ENCODE measurements around the gene SBK3. TPM values are rescaled to one million over a fixed set of nuclear protein-coding genes. Genes with fewer than 3 reads are reported as not detected.
A peak's percentile ranks its signal among the peaks of the same experiment; 100 is the strongest.

The SBK3 gene
- total RNA-seq, 1 donor: under 0.01 TPM

DNA sequence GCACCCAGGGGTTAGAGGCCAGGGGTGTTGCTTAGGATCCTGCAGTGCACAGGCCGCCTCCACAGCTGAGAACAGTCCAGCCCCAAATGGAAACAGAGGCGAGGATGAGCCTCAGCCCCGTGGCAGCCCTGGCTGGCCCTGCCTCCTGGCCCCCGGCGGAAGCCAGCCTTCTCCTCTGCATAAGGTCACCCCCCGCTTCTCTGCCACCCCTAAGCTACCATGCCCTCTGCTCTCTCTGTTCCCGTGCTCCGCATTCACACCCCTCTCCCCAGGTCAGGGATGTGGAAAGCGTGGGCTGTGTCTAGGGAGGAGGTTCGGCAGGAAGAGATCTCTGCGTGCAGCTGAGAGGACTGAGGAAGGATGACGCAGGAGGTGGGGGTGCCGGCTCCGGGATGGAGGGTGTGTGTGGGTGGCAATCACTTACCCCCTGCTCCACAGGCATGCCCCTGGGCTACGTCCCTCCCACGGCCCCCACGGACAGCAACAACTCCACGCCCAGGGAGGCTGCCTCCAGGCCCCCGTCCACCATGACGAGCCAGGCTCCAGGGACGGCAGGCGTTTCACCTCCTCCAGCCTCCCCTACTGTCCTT, 51.1 kb downstream of the SBK3 start:
- peak overlapping the region; percentile 40 for H3K4me3 ChIP-seq (ENCODE audit: low read depth, low read length)

DNA sequence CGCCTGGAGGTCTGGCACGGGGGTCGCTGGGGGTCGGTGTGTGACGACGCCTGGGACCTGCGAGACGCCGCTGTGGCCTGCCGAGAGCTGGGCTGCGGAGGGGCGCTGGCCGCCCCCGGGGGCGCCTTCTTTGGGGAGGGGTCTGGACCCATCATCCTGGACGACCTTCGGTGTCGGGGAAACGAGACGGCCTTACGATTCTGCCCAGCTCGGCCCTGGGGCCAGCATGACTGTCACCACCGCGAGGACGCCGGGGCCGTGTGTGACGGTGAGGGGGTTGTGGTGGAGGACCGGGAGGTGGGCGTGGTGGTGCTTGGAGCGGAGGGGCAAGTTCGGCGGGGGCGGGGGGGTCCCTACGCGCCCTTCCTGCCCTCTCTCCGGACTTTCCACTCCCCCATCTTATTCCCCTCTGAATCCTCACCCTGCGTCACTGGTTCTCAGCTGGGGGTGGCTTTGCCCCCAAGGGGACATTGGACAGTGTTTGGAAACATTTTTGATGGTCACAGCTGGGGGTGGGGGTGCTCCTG, 51.6 kb downstream of the SBK3 start:
- DNase-seq (ENCODE audit: low read depth): no peak
- H3K4me3 ChIP-seq (ENCODE audit: low read depth, low read length): peak overlapping the region; percentile 40
- TF ChIP-seq, protein P1, sequence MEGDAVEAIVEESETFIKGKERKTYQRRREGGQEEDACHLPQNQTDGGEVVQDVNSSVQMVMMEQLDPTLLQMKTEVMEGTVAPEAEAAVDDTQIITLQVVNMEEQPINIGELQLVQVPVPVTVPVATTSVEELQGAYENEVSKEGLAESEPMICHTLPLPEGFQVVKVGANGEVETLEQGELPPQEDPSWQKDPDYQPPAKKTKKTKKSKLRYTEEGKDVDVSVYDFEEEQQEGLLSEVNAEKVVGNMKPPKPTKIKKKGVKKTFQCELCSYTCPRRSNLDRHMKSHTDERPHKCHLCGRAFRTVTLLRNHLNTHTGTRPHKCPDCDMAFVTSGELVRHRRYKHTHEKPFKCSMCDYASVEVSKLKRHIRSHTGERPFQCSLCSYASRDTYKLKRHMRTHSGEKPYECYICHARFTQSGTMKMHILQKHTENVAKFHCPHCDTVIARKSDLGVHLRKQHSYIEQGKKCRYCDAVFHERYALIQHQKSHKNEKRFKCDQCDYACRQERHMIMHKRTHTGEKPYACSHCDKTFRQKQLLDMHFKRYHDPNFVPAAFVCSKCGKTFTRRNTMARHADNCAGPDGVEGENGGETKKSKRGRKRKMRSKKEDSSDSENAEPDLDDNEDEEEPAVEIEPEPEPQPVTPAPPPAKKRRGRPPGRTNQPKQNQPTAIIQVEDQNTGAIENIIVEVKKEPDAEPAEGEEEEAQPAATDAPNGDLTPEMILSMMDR (IDR thresholded peaks at IDR 0.05; ENCODE audit: insufficient read depth, low read depth, low read length): no peak

More for the DNA sequence above, 51.1 kb downstream of the SBK3 start:
- TF ChIP-seq, protein P1 (IDR thresholded peaks at IDR 0.05; ENCODE audit: insufficient read depth, low read depth, low read length): no peak
- DNase-seq (ENCODE audit: low read depth): peak; percentile 56

DNA sequence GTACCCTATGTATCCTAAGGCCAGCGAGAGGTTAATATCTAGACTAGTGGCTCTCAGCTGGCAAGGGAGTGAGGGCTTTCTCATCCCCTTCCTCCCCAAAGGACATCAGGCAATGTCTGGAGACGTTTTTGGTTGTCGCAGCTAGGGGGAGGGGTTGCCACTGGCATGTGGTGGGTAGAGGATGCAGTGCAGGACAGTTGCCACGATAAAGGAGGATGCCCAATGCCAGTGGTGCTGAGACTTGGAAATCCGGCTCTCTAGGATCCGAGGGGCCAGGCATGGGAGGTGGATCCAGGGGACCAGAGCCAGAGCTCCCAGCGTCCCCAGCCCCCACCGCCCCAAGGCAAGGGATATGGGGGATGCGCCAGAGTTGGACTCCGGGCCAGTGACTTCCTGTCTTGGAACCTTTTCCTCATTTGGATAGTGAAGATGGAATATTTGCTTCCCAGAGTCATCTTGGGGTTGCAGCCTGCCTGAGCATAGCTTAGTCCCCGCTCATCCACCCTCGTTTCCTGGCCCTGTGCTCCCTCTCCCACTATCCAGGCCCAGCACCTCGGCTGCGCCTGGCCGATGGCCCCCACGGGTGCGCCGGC, 52.2 kb downstream of the SBK3 start:
- DNase-seq (ENCODE audit: low read depth): peak; percentile 45
- TF ChIP-seq, protein P1 (IDR thresholded peaks at IDR 0.05; ENCODE audit: insufficient read depth, low read depth, low read length): no peak
- peak overlapping the region; percentile 40 for H3K4me3 ChIP-seq (ENCODE audit: low read depth, low read length)

DNA sequence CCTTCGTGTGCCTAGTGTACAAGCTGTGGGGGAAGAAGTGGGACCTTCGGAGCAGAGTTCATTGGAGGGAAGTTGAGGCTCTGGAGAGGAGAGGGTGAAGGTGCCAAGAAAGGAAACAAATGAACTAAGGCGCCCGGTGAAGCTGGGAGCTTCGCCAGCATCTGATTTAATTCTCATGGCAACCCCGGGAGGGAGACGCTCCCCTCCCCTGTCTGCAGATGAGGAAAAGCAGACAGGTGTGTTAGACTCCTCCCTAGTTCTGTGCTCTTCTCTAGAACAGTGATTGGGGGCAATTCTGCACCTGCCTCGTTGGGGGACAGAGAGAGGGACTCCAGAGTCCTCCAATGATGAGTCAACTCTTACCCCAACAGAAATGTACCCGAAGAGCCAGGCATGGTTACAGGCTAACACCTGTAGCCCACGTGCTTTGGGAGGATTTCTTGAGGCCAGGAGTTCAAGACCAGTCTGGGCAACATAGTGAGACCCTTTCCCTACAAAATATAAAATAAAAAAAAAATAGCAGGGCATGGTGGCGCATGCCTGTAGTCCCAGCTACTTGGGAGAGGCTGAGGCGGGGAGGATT, 52.9 kb downstream of the SBK3 start:
- DNase-seq (ENCODE audit: low read depth): no peak
- TF ChIP-seq, protein P1 (IDR thresholded peaks at IDR 0.05; ENCODE audit: insufficient read depth, low read depth, low read length): no peak

DNA sequence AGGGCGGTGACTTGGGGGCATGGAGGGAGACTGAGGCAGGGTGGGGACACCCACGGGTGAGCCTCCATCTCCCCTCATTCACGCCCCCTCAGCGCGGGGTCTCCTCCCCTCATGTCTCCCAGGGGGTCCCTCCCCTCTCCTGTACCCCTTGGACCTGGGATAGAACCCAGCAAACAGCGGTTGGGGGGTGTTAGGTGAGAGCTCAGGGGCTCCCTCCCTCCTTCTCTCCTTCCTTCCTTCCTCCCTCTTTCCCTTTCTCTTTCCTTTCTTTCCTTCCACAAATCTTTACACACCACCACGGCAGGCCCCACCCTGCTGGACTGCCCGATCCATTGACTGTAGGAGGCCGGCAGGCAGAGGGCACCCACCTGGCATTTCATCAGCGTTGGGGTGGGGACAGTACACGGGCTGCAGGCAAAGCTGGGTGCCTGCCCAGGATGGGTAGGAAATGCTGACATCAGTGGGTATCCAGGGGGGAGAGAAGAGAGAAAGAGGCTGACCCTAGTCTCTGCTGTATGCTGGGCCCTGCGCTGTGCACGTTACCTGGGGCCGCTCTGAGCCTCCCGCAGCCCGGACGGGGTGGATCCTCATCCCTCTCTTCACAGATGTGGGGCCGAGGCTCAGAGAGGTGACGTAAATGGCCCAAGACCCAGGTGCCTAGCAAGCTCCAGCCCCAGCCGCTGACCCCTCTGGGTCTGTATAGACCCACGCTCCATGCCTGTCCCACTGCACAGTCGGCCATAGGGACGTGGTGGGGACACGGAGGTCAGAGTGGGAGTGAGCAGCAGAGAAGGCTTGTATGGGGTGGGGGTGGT, 53.6 kb downstream of the SBK3 start:
- DNase-seq (ENCODE audit: low read depth): no peak
- TF ChIP-seq, protein P1 (IDR thresholded peaks at IDR 0.05; ENCODE audit: insufficient read depth, low read depth, low read length): no peak

More for the DNA sequence above, 52.9 kb downstream of the SBK3 start:
- H3K4me3 ChIP-seq (ENCODE audit: low read depth, low read length): no peak overlapping the region

More for the DNA sequence above, 53.6 kb downstream of the SBK3 start:
- H3K4me3 ChIP-seq (ENCODE audit: low read depth, low read length): no peak overlapping the region

Other genes with a start within 250 kb of the SBK3 start
- gene TMEM150B, start 220.2 kb downstream of the SBK3 start, total RNA-seq: not detected in 2 replicates
- gene KMT5C, start 205.7 kb downstream of the SBK3 start, total RNA-seq: 6.9 and 8.7 TPM in 2 replicates
- under 0.01 TPM in 1 of 2 replicates, not detected in the other for gene COX6B2, start 190.8 kb downstream of the SBK3 start, total RNA-seq
- not detected in 2 replicates for gene GARIN5B, start 182.3 kb downstream of the SBK3 start, total RNA-seq
- gene IL11, start 175.1 kb downstream of the SBK3 start, total RNA-seq: 3.0 and 5.2 TPM in 2 replicates
- not detected in 2 replicates for gene TMEM190, start 168.7 kb downstream of the SBK3 start, total RNA-seq
- not detected in 2 replicates for gene TMEM238, start 161.3 kb downstream of the SBK3 start, total RNA-seq
- gene RPL28, start 159.6 kb downstream of the SBK3 start, total RNA-seq: 124 and 164 TPM in 2 replicates
- gene UBE2S, start 137.8 kb downstream of the SBK3 start, total RNA-seq: 108 and 155 TPM in 2 replicates
- not detected in 2 replicates for gene SHISA7, start 102.2 kb downstream of the SBK3 start, total RNA-seq
- 57.9 and 74.4 TPM in 2 replicates for gene ISOC2, start 83.9 kb downstream of the SBK3 start, total RNA-seq
- gene C19orf85, start 80.8 kb downstream of the SBK3 start, total RNA-seq: not detected in 2 replicates
- 0.86 and 2.6 TPM in 2 replicates for gene ZNF628, start 68.9 kb downstream of the SBK3 start, total RNA-seq
- 18.1 and 20.3 TPM in 2 replicates for gene NAT14, start 60.4 kb downstream of the SBK3 start, total RNA-seq
- gene SSC5D, start 57.1 kb downstream of the SBK3 start, total RNA-seq: 21.2 and 23.2 TPM in 2 replicates
- gene SBK2, start 8.4 kb downstream of the SBK3 start, total RNA-seq: not detected in 2 replicates
- 5.6 and 7.7 TPM in 2 replicates for gene ZNF579, start 35.3 kb upstream of the SBK3 start, total RNA-seq
- 4.3 and 5.2 TPM in 2 replicates for gene FIZ1, start 54.0 kb upstream of the SBK3 start, total RNA-seq
- gene ZNF524, start 54.7 kb upstream of the SBK3 start, total RNA-seq: 4.7 and 6.4 TPM in 2 replicates
- 1.3 and 1.9 TPM in 2 replicates for gene ZNF865, start 60.1 kb upstream of the SBK3 start, total RNA-seq
- 5.6 and 7.4 TPM in 2 replicates for gene ZNF784, start 79.0 kb upstream of the SBK3 start, total RNA-seq
- gene ZNF580, start 95.5 kb upstream of the SBK3 start, total RNA-seq: 5.5 and 5.6 TPM in 2 replicates
- 11.0 and 13.0 TPM in 2 replicates for gene ZNF581, start 98.1 kb upstream of the SBK3 start, total RNA-seq
- gene CCDC106, start 102.7 kb upstream of the SBK3 start, total RNA-seq: 7.8 and 9.0 TPM in 2 replicates
- 99.9 and 111 TPM in 2 replicates for gene U2AF2, start 109.5 kb upstream of the SBK3 start, total RNA-seq
- gene EPN1, start 129.7 kb upstream of the SBK3 start, total RNA-seq: 17.7 and 31.2 TPM in 2 replicates
- gene NLRP9, start 192.9 kb upstream of the SBK3 start, total RNA-seq: not detected in 2 replicates
- gene RFPL4A, start 213.6 kb upstream of the SBK3 start, total RNA-seq: not detected in 2 replicates
- not detected in 2 replicates for gene RFPL4AL1, start 223.6 kb upstream of the SBK3 start, total RNA-seq

Data from fibroblast of villous mesenchyme (primary cell).